A549 (cell line): Measurements from ENCODE around the gene LOXHD1. TPM values are rescaled to one million over a fixed set of nuclear protein-coding genes. Genes with fewer than 3 reads are reported as not detected.

ENCODE experiments used
- ATAC-seq, 2 experiments: fragments of 200-7000 bp in 1 of 2; fragments of >200 bp in 1 of 2; cut with Nextera tagmentation in 1 of 2; cut with Tn5 transposase in 1 of 2; 3 replicates each; pipeline versions ENCODE4 v1.8.0 to v1.9.1; 2018 to 2020; ENCODE audit warnings: mild to moderate bottlenecking in 1 of 2, moderate library complexity in 1 of 2
- CTCF ChIA-PET: fragments of 300-600 bp; sonication (Branson Sonifier 250); formaldehyde crosslinking; extraction: SDS; loops from one replicate; lab custom pipeline; 2021; ENCODE audit warnings: antibody characterized with exemption, inconsistent platforms; lab: Yijun Ruan, JAX
- POLR2A ChIA-PET: fragments of 350-600 bp; formaldehyde crosslinking; extraction: SDS; loops from one replicate; lab custom pipeline; 2021; ENCODE audit warnings: antibody characterized with exemption, inconsistent platforms; lab: Yijun Ruan, JAX
- DNase-seq, 2 experiments: peaks; one replicate each; pipeline versions ENCODE4 v3.0.0 to v3.0.0-alpha.2; 2011 to 2016; ENCODE audit warnings: low read depth in 1 of 2, low spot score in 1 of 2
- FAIRE-seq: peaks from 2 replicates; lab custom pipeline; 2011; peaks lifted over from hg19 to GRCh38; lab: Jason Lieb, UNC
- H3K27ac ChIP-seq, 2 experiments: fragments of >200 bp; sonication (Bioruptor Twin); formaldehyde crosslinking; 3 replicates each; pipeline ENCODE4 v1.5.1; 2016 to 2017
- H3K4me1 ChIP-seq: fragments of >200 bp; sonication (Bioruptor Twin); formaldehyde crosslinking; 3 replicates; pipeline ENCODE4 v1.6.1; 2016
- H3K4me2 ChIP-seq: fragments of >200 bp; sonication (Bioruptor Twin); formaldehyde crosslinking; 3 replicates; pipeline ENCODE4 v1.6.1; 2016
- H3K4me3 ChIP-seq: fragments of >200 bp; sonication (Bioruptor Twin); formaldehyde crosslinking; 3 replicates; pipeline ENCODE4 v1.5.1; 2016
- H3K9me3 ChIP-seq: fragments of >200 bp; sonication (Bioruptor Twin); formaldehyde crosslinking; 3 replicates; pipeline ENCODE4 v1.6.1; 2016
- ATOH8 ChIP-seq: fragments of 250-450 bp; sonication (Bioruptor Pico); IDR thresholded peaks from 2 replicates; pipeline ENCODE4 v1.5.0; 2020; ENCODE audit warnings: low read depth, mild to moderate bottlenecking, moderate library complexity
- CEBPB ChIP-seq, 2 experiments: fragments of >200 bp in 1 of 2; sonication (Bioruptor Twin) in 1 of 2; formaldehyde crosslinking in 1 of 2; IDR thresholded peaks; 2 replicates each; pipeline ENCODE4 v1.6.1; 2012 to 2016
- CHD4 ChIP-seq: fragments of 200-600 bp; sonication (generic); IDR thresholded peaks from 2 replicates; pipeline ENCODE4 v1.6.1; 2016; ENCODE audit warnings: antibody characterized with exemption, mild to moderate bottlenecking, borderline replicate concordance
- CTCF ChIP-seq: fragments of >200 bp; sonication (Bioruptor Twin); formaldehyde crosslinking; IDR thresholded peaks from 3 replicates; pipeline ENCODE4 v1.5.1; 2016
- E2F6 ChIP-seq: IDR thresholded peaks from 2 replicates; pipeline ENCODE4 v1.6.1; 2012; ENCODE audit warnings: low read depth, borderline replicate concordance
- EHMT2 ChIP-seq: fragments of 200-600 bp; sonication (generic); IDR thresholded peaks from 2 replicates; pipeline ENCODE4 v1.6.1; 2016; ENCODE audit warnings: antibody characterized with exemption, low read depth, mild to moderate bottlenecking, moderate library complexity
- ESRRA ChIP-seq: fragments of 150-350 bp; IDR thresholded peaks from 2 replicates; pipeline ENCODE4 v1.6.1; 2014; ENCODE audit warnings: mild to moderate bottlenecking, low read length, borderline replicate concordance
- FOSL2 ChIP-seq, 2 experiments: fragments of 450-650 bp in 1 of 2; fragments of >200 bp in 1 of 2; sonication (Bioruptor Twin) in 1 of 2; formaldehyde crosslinking; IDR thresholded peaks; 2 replicates each; pipeline versions ENCODE4 v1.5.0 to v1.6.1; 2016 to 2020; ENCODE audit warnings: mild to moderate bottlenecking in 1 of 2, moderate library complexity in 1 of 2
- HDAC2 ChIP-seq: fragments of 200-600 bp; sonication (generic); IDR thresholded peaks from 2 replicates; pipeline ENCODE4 v1.6.1; 2016
- HEYL ChIP-seq: fragments of 250-450 bp; sonication (Bioruptor Pico); IDR thresholded peaks from 2 replicates; pipeline ENCODE4 v1.8.0; 2021; ENCODE audit warnings: mild to moderate bottlenecking, moderate library complexity
- JUNB ChIP-seq: fragments of >200 bp; sonication (Bioruptor Twin); formaldehyde crosslinking; IDR thresholded peaks from 2 replicates; pipeline ENCODE4 v1.6.1; 2016
- MAZ ChIP-seq: fragments of 150-350 bp; IDR thresholded peaks from 2 replicates; pipeline ENCODE4 v1.6.1; 2014; ENCODE audit warnings: antibody characterized with exemption, low read depth, low read length, borderline replicate concordance
- POLR2AphosphoS2 ChIP-seq: conservative IDR thresholded peaks from 2 replicates; pipeline ENCODE4 v1.6.1; 2012; ENCODE audit warnings: low read length, improper control_type of control experiment, inconsistent platforms
- RAD21 ChIP-seq, 2 experiments: fragments of >200 bp in 1 of 2; sonication (Bioruptor Twin) in 1 of 2; formaldehyde crosslinking in 1 of 2; IDR thresholded peaks in 1 of 2; conservative IDR thresholded peaks in 1 of 2; 2 replicates in 1 of 2; 3 replicates in 1 of 2; pipeline ENCODE4 v1.6.1; 2012 to 2018; ENCODE audit warnings: inconsistent platforms in 1 of 2
- RCOR1 ChIP-seq: fragments of 150-350 bp; IDR thresholded peaks from 2 replicates; pipeline ENCODE4 v1.6.1; 2014; ENCODE audit warnings: antibody characterized with exemption, low read length, low read depth
- REST ChIP-seq: fragments of 200-600 bp; sonication (generic); IDR thresholded peaks from 2 replicates; pipeline ENCODE4 v1.6.1; 2016; ENCODE audit warnings: antibody characterized with exemption, mild to moderate bottlenecking, moderate library complexity
- RNF2 ChIP-seq: fragments of 200-600 bp; sonication (generic); IDR thresholded peaks from 2 replicates; pipeline ENCODE4 v1.6.1; 2016; ENCODE audit warnings: low read depth, mild to moderate bottlenecking, antibody characterized with exemption, moderate library complexity, borderline replicate concordance
- SMC3 ChIP-seq: fragments of >200 bp; sonication (Bioruptor Twin); formaldehyde crosslinking; IDR thresholded peaks from 3 replicates; pipeline ENCODE4 v1.6.1; 2018; ENCODE audit warnings: inconsistent platforms
- TFCP2L1 ChIP-seq: fragments of 250-450 bp; sonication (Bioruptor Pico); IDR thresholded peaks from 2 replicates; pipeline ENCODE4 v1.5.0; 2021; ENCODE audit warnings: mild to moderate bottlenecking
- ZFP36 ChIP-seq: fragments of 450-650 bp; IDR thresholded peaks from 2 replicates; pipeline ENCODE4 v1.6.1; 2014; ENCODE audit warnings: borderline replicate concordance; ENCODE audit not compliant: partially characterized antibody
- ZNF302 ChIP-seq: fragments of 250-450 bp; sonication (Bioruptor Pico); IDR thresholded peaks from 2 replicates; pipeline ENCODE4 v1.9.0; 2021; ENCODE audit warnings: inconsistent platforms, mild to moderate bottlenecking, moderate library complexity
- WGBS: methylation state at CpG from one replicate; pipeline ENCODE4 v1.1.6; 2017; ENCODE audit errors: missing lambda C conversion rate; 5-methylcytosine and 5-hydroxymethylcytosine counted together
- polyA plus RNA-seq, 4 experiments: library from polyadenylated mRNA; depleted of rRNA in 3 of 4; stranded (reverse); fragments of >200 nt; fragmentation: RNase III in 1 of 4; extraction: RNeasy Plus Mini Kit Qiagen cat#74134 plus additional on column Dnase treatment in 1 of 4; gene quantifications; 2 replicates in 3 of 4; 3 replicates in 1 of 4; pipeline ENCODE4 v1.2.3, GENCODE V29; 2011 to 2017
- TF ChIP-seq, protein P1 (sequence below): IDR thresholded peaks from 2 replicates; pipeline ENCODE4 v1.6.1; 2012

LOXHD1 gene
- polyA plus RNA-seq, 2 of the 4 experiments (the other 2 are of a cell fraction) = not detected

- no peaks in the 10 kb centered on the region for H3K9me3 ChIP-seq
- no peak overlapping the region for H3K27ac ChIP-seq
- POLR2A ChIA-PET = interaction anchor here (0.5 kb wide), 1 partner anchor 9 kb away, joined by 3 read pairs; no protein-coding TSS in a partner anchor
- DNase-seq = peak; percentile 40 to 49
- H3K4me3 ChIP-seq = no peak overlapping the region
- peak; percentile 76 to 91; a peak in 5 of 6 replicates for ATAC-seq
- 21% methylated on average over 4 of the region's 4 CpGs for WGBS
- FAIRE-seq = no peak
- H3K4me1 ChIP-seq = no peaks in the 10 kb centered on the region
- H3K4me2 ChIP-seq = no peak overlapping the region
- CTCF ChIA-PET = interaction anchor here (1.1 to 3.2 kb wide), 7 partner anchors 12 to 275 kb away, joined by 3 to 10 read pairs (median 3); partner anchors contain the start of gene LOXHD1
- peak; percentile 32; the same call in 2 of the 3 replicates for TF ChIP-seq CTCF
- peak; percentile 26; the same call in 1 of the 3 replicates for TF ChIP-seq SMC3
- TF ChIP-seq ZNF302 (CRISPR knock-in tag) = no peak
- TF ChIP-seq RAD21 (conservative IDR thresholded peaks at IDR 0.05 in 1 of 2, IDR thresholded peaks at IDR 0.05 in 1 of 2) = peak; percentile 24 to 54; a peak in 2 of 5 replicates
- no peak for TF ChIP-seq TFCP2L1 (CRISPR knock-in tag)
These were observed 101.3 kb downstream of the LOXHD1 start for GRCh38 chr18:46555724-46556123.

DNA sequence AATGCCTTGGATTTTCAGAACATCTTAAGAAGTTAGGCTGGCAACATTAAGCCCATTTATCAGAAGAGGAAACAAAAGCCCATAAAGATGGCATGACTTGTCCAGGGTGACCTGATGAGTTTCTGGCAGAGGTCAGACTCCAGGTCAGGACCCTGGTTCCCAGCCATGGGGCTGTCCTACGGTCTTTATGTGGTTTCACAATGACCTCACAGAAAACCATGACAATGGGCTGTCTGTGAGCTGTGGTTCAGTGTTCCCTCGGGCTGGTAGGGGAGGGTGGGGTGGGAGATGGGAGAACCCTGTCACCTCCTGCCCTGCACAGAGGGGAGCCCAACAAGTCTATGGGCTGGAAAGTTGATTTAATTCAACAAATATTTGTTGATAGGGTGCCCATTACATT is 101.8 kb downstream of the LOXHD1 start:
- CTCF ChIA-PET = interaction anchor here (1.1 to 3.2 kb wide), 4 partner anchors 12 to 274 kb away, joined by 3 to 10 read pairs (median 4); no protein-coding TSS in a partner anchor
- no peak for FAIRE-seq

GRCh38 chr18:46554406-46555080 is 102.5 kb downstream of the LOXHD1 start:
- WGBS = 37% methylated on average over 2 of the region's 2 CpGs
- no peaks in the 10 kb centered on the region for H3K4me1 ChIP-seq
- H3K4me3 ChIP-seq = no peak overlapping the region
- H3K27ac ChIP-seq = no peak overlapping the region
- H3K9me3 ChIP-seq = no peaks in the 10 kb centered on the region
- H3K4me2 ChIP-seq = no peak overlapping the region
- ChIA-PET CTCF (interaction anchor here (0.6 to 3.2 kb wide), 5 partner anchors 11 to 274 kb away, joined by 3 to 10 read pairs (median 4); no protein-coding TSS in a partner anchor), POLR2A (no interaction called here)
- FAIRE-seq (no peak), ATAC-seq (no peak), DNase-seq (no peak)
- TF ChIP-seq FOSL2 (IDR thresholded peaks at IDR 0.05) (no peak), FOSL2 (CRISPR knock-in tag; IDR thresholded peaks at IDR 0.05) (no peak), JUNB (no peak), E2F6 (no peak), ATOH8 (CRISPR knock-in tag) (no peak), CEBPB (IDR thresholded peaks at IDR 0.05) (no peak), MAZ (no peak), POLR2AphosphoS2 (no peak), RNF2 (no peak), REST (no peak), ESRRA (no peak), RCOR1 (no peak), EHMT2 (no peak), HDAC2 (no peak), HEYL (CRISPR knock-in tag) (no peak), RAD21 (conservative IDR thresholded peaks at IDR 0.05 in 1 of 2, IDR thresholded peaks at IDR 0.05 in 1 of 2) (no peak)

More for the DNA sequence above, 101.8 kb downstream of the LOXHD1 start:
- Histone ChIP-seq H3K4me1 (no peaks in the 10 kb centered on the region), H3K27ac (no peak overlapping the region), H3K4me3 (no peak overlapping the region), H3K4me2 (no peak overlapping the region), H3K9me3 (no peaks in the 10 kb centered on the region)
- DNase-seq = no peak
- WGBS = 0% methylated on average over 1 of the region's 2 CpGs
- TF ChIP-seq ZFP36 (no peak), E2F6 (no peak), CHD4 (no peak)
- TF ChIP-seq, protein P1, sequence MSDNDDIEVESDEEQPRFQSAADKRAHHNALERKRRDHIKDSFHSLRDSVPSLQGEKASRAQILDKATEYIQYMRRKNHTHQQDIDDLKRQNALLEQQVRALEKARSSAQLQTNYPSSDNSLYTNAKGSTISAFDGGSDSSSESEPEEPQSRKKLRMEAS = no peak
- no peak for ATAC-seq
- POLR2A ChIA-PET = interaction anchor here (0.5 kb wide), 1 partner anchor 10 kb away, joined by 3 read pairs; no protein-coding TSS in a partner anchor
